ENCODE measurements around the gene HERPUD1. TPM values are rescaled to one million over a fixed set of nuclear protein-coding genes. Genes with fewer than 3 reads are reported as not detected.

HERPUD1 gene
- polyA plus RNA-seq, 2 of the 4 experiments (the other 2 are of a cell fraction): 65.8 to 140 TPM

DNA sequence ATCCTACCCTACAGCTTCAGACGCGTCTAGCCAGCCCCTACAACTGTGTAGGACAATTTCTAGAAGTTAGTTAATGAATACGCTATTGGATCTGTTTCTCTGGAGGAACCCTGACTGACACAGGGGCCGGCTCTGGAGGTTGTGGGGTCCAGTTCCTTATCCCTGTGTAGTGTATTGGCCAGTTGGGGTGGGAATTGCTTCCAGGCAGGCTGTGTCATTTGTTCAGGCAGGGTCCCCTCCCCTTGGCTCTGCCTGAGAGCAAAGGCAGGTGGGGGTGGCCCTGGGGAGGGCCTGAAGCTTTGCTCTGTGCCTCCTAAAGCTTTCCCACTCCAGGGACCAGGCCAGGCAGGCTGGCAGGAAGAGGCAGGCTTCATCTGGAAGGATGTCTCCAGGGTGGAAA, 18.1 kb downstream of the HERPUD1 start:
- 92% methylated on average over 4 of the region's 4 CpGs for WGBS (ENCODE audit: missing lambda C conversion rate)
- no peak for TF ChIP-seq RFX5 (IDR thresholded peaks at IDR 0.05)
- TF ChIP-seq RCOR1 (IDR thresholded peaks at IDR 0.05; ENCODE audit: low read depth, low read length): no peak
- TF ChIP-seq, protein P1, sequence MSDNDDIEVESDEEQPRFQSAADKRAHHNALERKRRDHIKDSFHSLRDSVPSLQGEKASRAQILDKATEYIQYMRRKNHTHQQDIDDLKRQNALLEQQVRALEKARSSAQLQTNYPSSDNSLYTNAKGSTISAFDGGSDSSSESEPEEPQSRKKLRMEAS (IDR thresholded peaks at IDR 0.05): no peak
- no peak for TF ChIP-seq HOXA7 (CRISPR knock-in tag; IDR thresholded peaks at IDR 0.05)
- TF ChIP-seq, protein P2, sequence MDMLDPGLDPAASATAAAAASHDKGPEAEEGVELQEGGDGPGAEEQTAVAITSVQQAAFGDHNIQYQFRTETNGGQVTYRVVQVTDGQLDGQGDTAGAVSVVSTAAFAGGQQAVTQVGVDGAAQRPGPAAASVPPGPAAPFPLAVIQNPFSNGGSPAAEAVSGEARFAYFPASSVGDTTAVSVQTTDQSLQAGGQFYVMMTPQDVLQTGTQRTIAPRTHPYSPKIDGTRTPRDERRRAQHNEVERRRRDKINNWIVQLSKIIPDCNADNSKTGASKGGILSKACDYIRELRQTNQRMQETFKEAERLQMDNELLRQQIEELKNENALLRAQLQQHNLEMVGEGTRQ (IDR thresholded peaks at IDR 0.05): no peak
- no peak for TF ChIP-seq ZNF302 (CRISPR knock-in tag; IDR thresholded peaks at IDR 0.05)
- TF ChIP-seq BHLHE40 (IDR thresholded peaks at IDR 0.05; ENCODE audit: low read depth, low read length): no peak
- no peak for TF ChIP-seq FOSL2 (IDR thresholded peaks at IDR 0.05)
- no peak for TF ChIP-seq FOSL2 (CRISPR knock-in tag; IDR thresholded peaks at IDR 0.05)
- no peak for TF ChIP-seq CBX8 (IDR thresholded peaks at IDR 0.05)
- no peak for TF ChIP-seq NPAS2 (CRISPR knock-in tag; IDR thresholded peaks at IDR 0.05; ENCODE audit: borderline replicate concordance)
- TF ChIP-seq SREBF2 (IDR thresholded peaks at IDR 0.05): no peak
- TF ChIP-seq, protein P3, sequence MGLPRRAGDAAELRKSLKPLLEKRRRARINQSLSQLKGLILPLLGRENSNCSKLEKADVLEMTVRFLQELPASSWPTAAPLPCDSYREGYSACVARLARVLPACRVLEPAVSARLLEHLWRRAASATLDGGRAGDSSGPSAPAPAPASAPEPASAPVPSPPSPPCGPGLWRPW (IDR thresholded peaks at IDR 0.05): no peak
- no peak for TF ChIP-seq ZSCAN20 (CRISPR knock-in tag; IDR thresholded peaks at IDR 0.05)
- TF ChIP-seq POLR2A (IDR thresholded peaks at IDR 0.05; ENCODE audit: low read length): no peak
- no peak for TF ChIP-seq HOXB5 (CRISPR knock-in tag; IDR thresholded peaks at IDR 0.05)
- TF ChIP-seq CHD2 (IDR thresholded peaks at IDR 0.05; ENCODE audit: low read length, partially characterized antibody): no peak
- TF ChIP-seq KDM5A (IDR thresholded peaks at IDR 0.05): no peak
- TF ChIP-seq EP300 (IDR thresholded peaks at IDR 0.05): no peak
- TF ChIP-seq ZFP36 (IDR thresholded peaks at IDR 0.05; ENCODE audit: borderline replicate concordance, partially characterized antibody): no peak
- TF ChIP-seq, protein P4, sequence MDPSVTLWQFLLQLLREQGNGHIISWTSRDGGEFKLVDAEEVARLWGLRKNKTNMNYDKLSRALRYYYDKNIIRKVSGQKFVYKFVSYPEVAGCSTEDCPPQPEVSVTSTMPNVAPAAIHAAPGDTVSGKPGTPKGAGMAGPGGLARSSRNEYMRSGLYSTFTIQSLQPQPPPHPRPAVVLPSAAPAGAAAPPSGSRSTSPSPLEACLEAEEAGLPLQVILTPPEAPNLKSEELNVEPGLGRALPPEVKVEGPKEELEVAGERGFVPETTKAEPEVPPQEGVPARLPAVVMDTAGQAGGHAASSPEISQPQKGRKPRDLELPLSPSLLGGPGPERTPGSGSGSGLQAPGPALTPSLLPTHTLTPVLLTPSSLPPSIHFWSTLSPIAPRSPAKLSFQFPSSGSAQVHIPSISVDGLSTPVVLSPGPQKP (IDR thresholded peaks at IDR 0.05; ENCODE audit: low read depth, low read length): no peak
- FAIRE-seq (no peak), DNase-seq (ENCODE audit: low read depth in 1 of 2, low spot score in 1 of 2) (no peak), ATAC-seq (peak in 1 of 2 experiments; percentile 10; a peak in 2 of 6 replicates)
- POLR2A ChIA-PET: interaction anchor here (1.3 kb wide), 1 partner anchor 19 kb away, joined by 4 read pairs; no protein-coding TSS in a partner anchor
- H3K4me1 ChIP-seq: no peaks in the 10 kb centered on the region
- H3K9me3 ChIP-seq: no peaks in the 10 kb centered on the region
- CTCF ChIA-PET: interaction anchor here (0.8 to 6.2 kb wide), 10 partner anchors 8 to 248 kb away, joined by 3 to 48 read pairs (median 7); partner anchors contain the start of genes CETP and SLC12A3
- no peak overlapping the region for H3K4me2 ChIP-seq
- no peak overlapping the region for H3K4me3 ChIP-seq
- H3K27ac ChIP-seq: no peak overlapping the region

DNA sequence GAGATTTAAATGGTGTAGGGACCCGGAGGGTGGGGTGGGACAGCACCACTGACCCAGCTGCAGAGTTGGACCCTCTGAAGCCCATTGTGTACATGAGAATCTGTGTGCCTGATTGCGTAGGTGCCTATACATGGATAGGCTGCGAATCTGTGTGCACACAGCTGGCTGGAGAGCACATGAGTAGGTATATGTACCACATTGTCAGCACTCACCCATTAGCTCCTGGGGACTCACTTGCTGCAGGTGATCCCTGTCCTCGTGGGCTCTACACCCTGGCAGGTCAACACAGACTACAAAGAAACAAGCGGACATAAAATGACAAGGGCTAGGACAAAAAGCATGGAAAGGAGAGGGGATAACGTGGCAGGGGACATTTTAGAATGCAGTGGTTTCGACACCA, 18.5 kb downstream of the HERPUD1 start:
- no peaks in the 10 kb centered on the region for H3K9me3 ChIP-seq
- POLR2A ChIA-PET: interaction anchor here (1.3 kb wide), 1 partner anchor 19 kb away, joined by 4 read pairs; no protein-coding TSS in a partner anchor
- no peak for FAIRE-seq
- TF ChIP-seq HDAC2 (IDR thresholded peaks at IDR 0.05) (no peak), RARB (CRISPR knock-in tag; IDR thresholded peaks at IDR 0.05) (no peak), POLR2A (IDR thresholded peaks at IDR 0.05; ENCODE audit: low read length) (no peak), CHD4 (IDR thresholded peaks at IDR 0.05; ENCODE audit: borderline replicate concordance) (no peak), HEYL (CRISPR knock-in tag; IDR thresholded peaks at IDR 0.05) (no peak), NR3C1 (IDR thresholded peaks at IDR 0.05) (no peak), ZFP36 (IDR thresholded peaks at IDR 0.05; ENCODE audit: borderline replicate concordance, partially characterized antibody) (no peak), HOXB13 (CRISPR knock-in tag; IDR thresholded peaks at IDR 0.05; ENCODE audit: low read depth) (no peak), NPAS2 (CRISPR knock-in tag; IDR thresholded peaks at IDR 0.05; ENCODE audit: borderline replicate concordance) (no peak), TFCP2L1 (CRISPR knock-in tag; IDR thresholded peaks at IDR 0.05) (no peak), MAZ (IDR thresholded peaks at IDR 0.05; ENCODE audit: borderline replicate concordance, low read depth, low read length) (no peak), NFE2L2 (conservative IDR thresholded peaks at IDR 0.05; ENCODE audit: low read length) (no peak)
- TF ChIP-seq, protein P4 (IDR thresholded peaks at IDR 0.05; ENCODE audit: low read depth, low read length): no peak
- TF ChIP-seq, protein P5, sequence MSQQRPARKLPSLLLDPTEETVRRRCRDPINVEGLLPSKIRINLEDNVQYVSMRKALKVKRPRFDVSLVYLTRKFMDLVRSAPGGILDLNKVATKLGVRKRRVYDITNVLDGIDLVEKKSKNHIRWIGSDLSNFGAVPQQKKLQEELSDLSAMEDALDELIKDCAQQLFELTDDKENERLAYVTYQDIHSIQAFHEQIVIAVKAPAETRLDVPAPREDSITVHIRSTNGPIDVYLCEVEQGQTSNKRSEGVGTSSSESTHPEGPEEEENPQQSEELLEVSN (IDR thresholded peaks at IDR 0.05; ENCODE audit: borderline replicate concordance, low read depth): no peak
- TF ChIP-seq, protein P6, sequence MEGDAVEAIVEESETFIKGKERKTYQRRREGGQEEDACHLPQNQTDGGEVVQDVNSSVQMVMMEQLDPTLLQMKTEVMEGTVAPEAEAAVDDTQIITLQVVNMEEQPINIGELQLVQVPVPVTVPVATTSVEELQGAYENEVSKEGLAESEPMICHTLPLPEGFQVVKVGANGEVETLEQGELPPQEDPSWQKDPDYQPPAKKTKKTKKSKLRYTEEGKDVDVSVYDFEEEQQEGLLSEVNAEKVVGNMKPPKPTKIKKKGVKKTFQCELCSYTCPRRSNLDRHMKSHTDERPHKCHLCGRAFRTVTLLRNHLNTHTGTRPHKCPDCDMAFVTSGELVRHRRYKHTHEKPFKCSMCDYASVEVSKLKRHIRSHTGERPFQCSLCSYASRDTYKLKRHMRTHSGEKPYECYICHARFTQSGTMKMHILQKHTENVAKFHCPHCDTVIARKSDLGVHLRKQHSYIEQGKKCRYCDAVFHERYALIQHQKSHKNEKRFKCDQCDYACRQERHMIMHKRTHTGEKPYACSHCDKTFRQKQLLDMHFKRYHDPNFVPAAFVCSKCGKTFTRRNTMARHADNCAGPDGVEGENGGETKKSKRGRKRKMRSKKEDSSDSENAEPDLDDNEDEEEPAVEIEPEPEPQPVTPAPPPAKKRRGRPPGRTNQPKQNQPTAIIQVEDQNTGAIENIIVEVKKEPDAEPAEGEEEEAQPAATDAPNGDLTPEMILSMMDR (IDR thresholded peaks at IDR 0.05): no peak
- TF ChIP-seq, protein P7, sequence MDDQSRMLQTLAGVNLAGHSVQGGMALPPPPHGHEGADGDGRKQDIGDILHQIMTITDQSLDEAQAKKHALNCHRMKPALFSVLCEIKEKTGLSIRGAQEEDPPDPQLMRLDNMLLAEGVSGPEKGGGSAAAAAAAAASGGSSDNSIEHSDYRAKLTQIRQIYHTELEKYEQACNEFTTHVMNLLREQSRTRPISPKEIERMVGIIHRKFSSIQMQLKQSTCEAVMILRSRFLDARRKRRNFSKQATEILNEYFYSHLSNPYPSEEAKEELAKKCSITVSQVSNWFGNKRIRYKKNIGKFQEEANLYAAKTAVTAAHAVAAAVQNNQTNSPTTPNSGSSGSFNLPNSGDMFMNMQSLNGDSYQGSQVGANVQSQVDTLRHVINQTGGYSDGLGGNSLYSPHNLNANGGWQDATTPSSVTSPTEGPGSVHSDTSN (IDR thresholded peaks at IDR 0.05): no peak

More for the DNA sequence above, 18.5 kb downstream of the HERPUD1 start:
- WGBS (ENCODE audit: missing lambda C conversion rate): 81% methylated on average over 7 of the region's 7 CpGs
- Histone ChIP-seq H3K27ac (no peak overlapping the region), H3K4me2 (no peak overlapping the region), H3K4me1 (no peaks in the 10 kb centered on the region), H3K4me3 (no peak overlapping the region)
- CTCF ChIA-PET: interaction anchor here (0.7 to 6.2 kb wide), 16 partner anchors 8 to 248 kb away, joined by 3 to 48 read pairs (median 5); partner anchors contain the start of genes CETP and SLC12A3
- no peak for DNase-seq (ENCODE audit: low read depth in 1 of 2, low spot score in 1 of 2)
- peak in 1 of 2 experiments; percentile 35; a peak in 4 of 6 replicates for ATAC-seq
